HG03045 (cell line): ENCODE data around the gene GPC1.

ENCODE experiments used
- ATAC-seq: cut with Tn5 transposase; IDR thresholded peaks from one replicate; pipeline ENCODE4 v1.9.1; 2021; ENCODE audit warnings: mild to moderate bottlenecking, moderate library complexity; ENCODE audit not compliant: unreplicated experiment

GPC1 gene

GRCh38 chr2:240412975-240413812 lies 22.3 kb upstream of the GPC1 start:
- ATAC-seq, result no peak

- ATAC-seq, result no peak
Measured at GRCh38 chr2:240413813-240414429, 21.5 kb upstream of the GPC1 start.

GRCh38 chr2:240416821-240417220 lies 18.6 kb upstream of the GPC1 start:
- ATAC-seq, result no peak

- ATAC-seq, result no peak
Measured at GRCh38 chr2:240418311-240418710, 17.2 kb upstream of the GPC1 start.

GRCh38 chr2:240419271-240419670 lies 16.2 kb upstream of the GPC1 start:
- ATAC-seq, result no peak

- no peak for ATAC-seq
Measured at GRCh38 chr2:240419723-240420122, 15.7 kb upstream of the GPC1 start.

GRCh38 chr2:240420206-240421104 lies 15.0 kb upstream of the GPC1 start:
- ATAC-seq, result no peak

GRCh38 chr2:240421381-240421780 lies 14.1 kb upstream of the GPC1 start:
- ATAC-seq, result no peak

- ATAC-seq, result no peak
Measured at GRCh38 chr2:240422658-240423329, 12.7 kb upstream of the GPC1 start.

- no peak for ATAC-seq
Measured at GRCh38 chr2:240423788-240424191, 11.7 kb upstream of the GPC1 start.

GRCh38 chr2:240424341-240425235 lies 10.9 kb upstream of the GPC1 start:
- no peak for ATAC-seq

GRCh38 chr2:240425236-240425615 lies 10.2 kb upstream of the GPC1 start:
- no peak for ATAC-seq

- ATAC-seq, result no peak
Measured at GRCh38 chr2:240425697-240426096, 9.8 kb upstream of the GPC1 start.

GRCh38 chr2:240426845-240427721 lies 8.4 kb upstream of the GPC1 start:
- no peak for ATAC-seq

- ATAC-seq, result no peak
Measured at GRCh38 chr2:240427729-240428128, 7.7 kb upstream of the GPC1 start.

- no peak for ATAC-seq
Measured at GRCh38 chr2:240428245-240428644, 7.2 kb upstream of the GPC1 start.

GRCh38 chr2:240429341-240429871 lies 6.1 kb upstream of the GPC1 start:
- no peak for ATAC-seq

GRCh38 chr2:240429872-240430491 lies 5.5 kb upstream of the GPC1 start:
- no peak for ATAC-seq
